Muscle layer of colon (tissue), 2 donors: ENCODE results near the gene KRTAP10-3.
"Not testable (repeated sequence)": the region's sequence is repeated elsewhere in the genome, so short reads cannot be mapped to it uniquely, and the experiment has no call there.

Experiments used
- H3K27ac ChIP-seq: one replicate; pipeline ENCODE4 v1.7.0; 2013; ENCODE audit warnings: low read depth, mild to moderate bottlenecking, low read length, moderate library complexity
- H3K27me3 ChIP-seq, 2 donors: one replicate each; pipeline ENCODE4 v1.7.0; 2013; ENCODE audit warnings: low read length in 2 of 2, mild to moderate bottlenecking in 2 of 2; ENCODE audit not compliant: insufficient read depth in 2 of 2, control insufficient read depth in 1 of 2
- H3K36me3 ChIP-seq: one replicate; pipeline ENCODE4 v1.7.0; 2013; ENCODE audit warnings: mild to moderate bottlenecking, low read length; ENCODE audit not compliant: insufficient read depth
- H3K4me1 ChIP-seq: one replicate; pipeline ENCODE4 v1.7.0; 2013; ENCODE audit warnings: mild to moderate bottlenecking, low read length; ENCODE audit not compliant: insufficient read depth
- H3K4me3 ChIP-seq, 2 donors: one replicate each; pipeline ENCODE4 v1.7.0; 2013; ENCODE audit warnings: low read length in 2 of 2, low read depth in 1 of 2, mild to moderate bottlenecking in 1 of 2, moderate library complexity in 1 of 2
- H3K9ac ChIP-seq: one replicate; pipeline ENCODE4 v1.7.0; 2013; ENCODE audit warnings: low read length
- H3K9me3 ChIP-seq: one replicate; pipeline ENCODE4 v1.7.0; 2013; ENCODE audit warnings: mild to moderate bottlenecking, low read length
- donor health status: abdominal sarcoma.
- donor health status: Adenocarcinoma of cecum.

KRTAP10-3 gene

GRCh38 chr21:44566403-44566802, 7.8 kb upstream of the KRTAP10-3 start:
- no peaks in the 10 kb centered on the region for H3K36me3 ChIP-seq
- H3K9me3 ChIP-seq, result peaks cover 3% of the 10 kb centered on the region
- H3K4me3 ChIP-seq, result no peak overlapping the region
- H3K27me3 ChIP-seq, result no peaks in the 10 kb centered on the region
- H3K27ac ChIP-seq, result no peak overlapping the region
- H3K4me1 ChIP-seq, result no peaks in the 10 kb centered on the region
- no peak overlapping the region for H3K9ac ChIP-seq

DNA sequence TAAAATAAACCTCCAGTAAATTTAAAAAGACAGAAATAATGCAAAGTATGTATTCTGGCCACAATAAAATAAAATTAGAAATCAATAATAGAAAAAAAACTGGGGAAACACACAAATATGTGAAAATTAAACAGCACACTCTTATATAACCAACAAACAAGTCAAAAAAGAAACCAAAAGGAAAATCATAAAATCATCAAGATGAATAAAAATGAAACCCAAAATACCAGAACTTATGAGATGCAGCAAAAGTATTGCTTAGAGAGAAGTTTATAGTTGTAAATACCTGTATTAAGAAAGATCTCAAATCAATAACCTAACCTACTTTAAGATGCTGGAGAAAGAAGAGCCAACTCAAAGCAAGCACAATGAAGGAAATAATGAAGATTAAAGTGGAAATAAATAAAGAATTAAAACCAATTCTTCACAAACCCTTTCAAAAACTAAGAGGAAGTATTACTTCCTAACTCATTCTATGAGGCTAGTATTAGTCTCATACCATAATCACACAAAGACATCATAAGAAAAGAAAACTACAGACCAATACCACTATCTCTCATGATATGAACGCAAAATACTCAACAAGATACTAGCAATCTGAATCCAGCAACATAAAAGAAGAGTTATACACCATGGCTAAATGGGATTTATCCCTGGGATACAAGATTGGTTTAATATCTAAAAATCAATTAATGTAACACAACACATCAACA, 6.4 kb upstream of the KRTAP10-3 start:
- Histone ChIP-seq H3K4me1 (no peaks in the 10 kb centered on the region), H3K27ac (no peak overlapping the region), H3K27me3 (no peaks in the 10 kb centered on the region), H3K4me3 (no peak overlapping the region), H3K9me3 (peaks cover 3% of the 10 kb centered on the region), H3K36me3 (no peaks in the 10 kb centered on the region), H3K9ac (no peak overlapping the region)

DNA sequence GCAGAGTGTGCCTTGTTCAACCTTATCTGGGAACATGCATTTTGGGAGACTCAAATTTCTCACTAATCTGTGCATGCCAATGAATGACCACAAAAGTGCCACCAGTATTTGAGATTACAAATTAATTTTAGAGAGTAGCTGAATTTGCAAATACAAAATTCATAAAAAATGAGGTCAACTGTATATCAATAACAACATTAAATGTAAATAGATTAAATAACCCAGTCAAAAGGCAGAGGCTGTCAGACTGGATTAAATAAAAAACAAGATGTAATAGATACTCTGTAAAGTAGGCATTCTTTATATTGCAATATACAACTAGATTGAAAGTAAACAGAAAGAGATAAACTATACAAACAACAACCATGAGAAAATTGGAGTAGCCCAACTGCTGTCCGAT, 5.5 kb upstream of the KRTAP10-3 start:
- Histone ChIP-seq H3K27ac (no peak overlapping the region), H3K4me1 (no peaks in the 10 kb centered on the region), H3K4me3 (no peak overlapping the region), H3K27me3 (no peaks in the 10 kb centered on the region), H3K9me3 (peaks cover 3% of the 10 kb centered on the region), H3K9ac (no peak overlapping the region), H3K36me3 (no peaks in the 10 kb centered on the region)

GRCh38 chr21:44558329-44558675, 293 bp downstream of the KRTAP10-3 start:
- H3K9me3 ChIP-seq, H3K9ac ChIP-seq, H3K27me3 ChIP-seq, H3K4me1 ChIP-seq, H3K36me3 ChIP-seq, H3K27ac ChIP-seq, H3K4me3 ChIP-seq: not testable (repeated sequence)

- Histone ChIP-seq H3K9me3 (no peaks in the 10 kb centered on the region), H3K36me3 (no peaks in the 10 kb centered on the region), H3K27ac (no peak overlapping the region), H3K4me3 (no peak overlapping the region), H3K27me3 (peaks cover 0 to 5% of the 10 kb centered on the region in 2 donors), H3K4me1 (no peaks in the 10 kb centered on the region), H3K9ac (no peak overlapping the region)
Observed at GRCh38 chr21:44557491-44558328, 885 bp downstream of the KRTAP10-3 start.

GRCh38 chr21:44556879-44557278, 1.7 kb downstream of the KRTAP10-3 start:
- Histone ChIP-seq H3K27me3 (peaks cover 0 to 5% of the 10 kb centered on the region in 2 donors), H3K9ac (no peak overlapping the region), H3K27ac (no peak overlapping the region), H3K4me3 (no peak overlapping the region), H3K9me3 (no peaks in the 10 kb centered on the region), H3K36me3 (no peaks in the 10 kb centered on the region), H3K4me1 (no peaks in the 10 kb centered on the region)

- Histone ChIP-seq H3K4me3 (no peak overlapping the region), H3K27me3 (peaks cover 0 to 5% of the 10 kb centered on the region in 2 donors), H3K27ac (no peak overlapping the region), H3K36me3 (no peaks in the 10 kb centered on the region), H3K9ac (no peak overlapping the region), H3K4me1 (no peaks in the 10 kb centered on the region), H3K9me3 (no peaks in the 10 kb centered on the region)
Observed at GRCh38 chr21:44555200-44555875, 3.3 kb downstream of the KRTAP10-3 start.

GRCh38 chr21:44552681-44553080, 5.9 kb downstream of the KRTAP10-3 start:
- Histone ChIP-seq H3K27ac (no peak overlapping the region), H3K4me3 (no peak overlapping the region), H3K4me1 (no peaks in the 10 kb centered on the region), H3K27me3 (peaks cover 0 to 5% of the 10 kb centered on the region in 2 donors), H3K36me3 (no peaks in the 10 kb centered on the region), H3K9me3 (no peaks in the 10 kb centered on the region), H3K9ac (no peak overlapping the region)

- no peak overlapping the region for H3K9ac ChIP-seq
- no peak overlapping the region for H3K4me3 ChIP-seq
- H3K9me3 ChIP-seq, result no peaks in the 10 kb centered on the region
- no peaks in the 10 kb centered on the region for H3K36me3 ChIP-seq
- peaks cover 0 to 3% of the 10 kb centered on the region in 2 donors for H3K27me3 ChIP-seq
- no peaks in the 10 kb centered on the region for H3K4me1 ChIP-seq
- H3K27ac ChIP-seq, result no peak overlapping the region
Observed at GRCh38 chr21:44552136-44552535, 6.5 kb downstream of the KRTAP10-3 start.

GRCh38 chr21:44551340-44551961, 7.1 kb downstream of the KRTAP10-3 start, which contains the start of gene KRTAP10-2:
Gene KRTAP10-2 (minus strand): TSS chr21:44551505. CDS start chr21:44551458, 47 bp downstream.
- Histone ChIP-seq H3K27ac (no peak within 1 kb of the TSS), H3K36me3 (no peaks in the 10 kb centered on the region), H3K9me3 (no peaks in the 10 kb centered on the region), H3K4me1 (no peaks in the 10 kb centered on the region), H3K4me3 (no peak within 1 kb of the TSS), H3K9ac (no peak within 1 kb of the TSS), H3K27me3 (no peaks in the 10 kb centered on the region)

GRCh38 chr21:44550807-44551206, 7.8 kb downstream of the KRTAP10-3 start:
- H3K4me1 ChIP-seq, result no peaks in the 10 kb centered on the region
- no peak overlapping the region for H3K4me3 ChIP-seq
- no peaks in the 10 kb centered on the region for H3K36me3 ChIP-seq
- no peaks in the 10 kb centered on the region for H3K27me3 ChIP-seq
- H3K9ac ChIP-seq, result no peak overlapping the region
- no peak overlapping the region for H3K27ac ChIP-seq
- H3K9me3 ChIP-seq, result no peaks in the 10 kb centered on the region
